Measurements from ENCODE around the gene NFIA. TPM values are rescaled to one million over a fixed set of nuclear protein-coding genes. Genes with fewer than 3 reads are reported as not detected.

NFIA gene
- total and polyA plus RNA-seq, 10 of the 15 experiments (the other 5 are each of a cell fraction or from before 2014, with no cell fraction given), result 0.10 to 0.16 TPM; not detected in 8

DNA sequence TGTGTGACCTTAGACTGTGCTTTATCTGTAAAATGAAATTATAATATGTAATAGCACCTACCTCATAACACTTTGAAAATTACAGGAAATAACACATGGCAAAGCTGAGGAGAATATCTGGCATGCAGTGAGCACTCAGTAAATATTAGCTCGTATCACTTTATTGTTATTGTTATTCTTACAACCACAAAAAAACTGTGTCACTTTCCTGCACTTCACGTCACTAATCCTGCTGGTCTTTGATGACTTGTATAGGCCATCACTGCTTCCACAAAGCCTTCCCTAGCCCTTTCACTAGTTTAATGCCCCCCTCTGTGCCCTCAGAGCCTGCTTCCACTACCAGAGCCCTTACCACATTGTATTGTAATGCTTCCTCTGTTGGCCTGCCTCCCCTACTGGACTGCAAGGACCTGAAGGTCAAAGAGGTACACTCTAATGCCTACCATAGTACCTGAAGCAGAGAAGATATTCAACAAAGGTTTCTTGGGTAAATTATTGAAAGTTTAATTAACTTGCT lies 231.6 kb downstream of the NFIA start:
- ATAC-seq (no peak), DNase-seq (ENCODE audit: low read depth, low spot score) (no peak), FAIRE-seq (no peak)
- Histone ChIP-seq H3K4me1 (ENCODE audit: control insufficient read depth, insufficient read depth, low read length) (no peaks in the 10 kb centered on the region; the same call in 1 of the 2 replicates), H3K27ac (ENCODE audit: control insufficient read depth, insufficient read depth) (no peak overlapping the region), H3K4me2 (ENCODE audit: control insufficient read depth, insufficient read depth) (no peak overlapping the region), H3K79me2 (ENCODE audit: control insufficient read depth, insufficient read depth, low read length) (no peaks in the 10 kb centered on the region), H2AFZ (ENCODE audit: control insufficient read depth, low read depth, low read length) (no peak overlapping the region), H3K27me3 (replicated peaks in 1 of 2; ENCODE audit: control insufficient read depth in 2 of 2, insufficient read depth in 2 of 2, low read length in 1 of 2) (no peaks in the 10 kb centered on the region; a peak in 1 of 4 replicates), H3K9ac (ENCODE audit: control insufficient read depth, insufficient read depth, low read length) (no peak overlapping the region), H4K20me1 (ENCODE audit: control insufficient read depth, insufficient read depth) (no peaks in the 10 kb centered on the region), H3K4me3 (no peak overlapping the region), H3K9me3 (replicated peaks; ENCODE audit: control insufficient read depth, insufficient read depth, low read length) (no peaks in the 10 kb centered on the region), H3K36me3 (ENCODE audit: control insufficient read depth in 2 of 2, insufficient read depth in 2 of 2, low read length in 1 of 2) (no peaks in the 10 kb centered on the region)
- in situ Hi-C loops (cut with MboI), result no loop called here
- ChIA-PET CTCF (no interaction called here), POLR2A (no interaction called here), SMC1A (ENCODE audit: uncharacterized antibody, unreplicated experiment) (no interaction called here), RAD21 (ENCODE audit: unreplicated experiment) (no interaction called here)
- 81% methylated on average over 2 of the region's 2 CpGs for WGBS (ENCODE audit: insufficient coverage, insufficient replicate concordance, low lambda C conversion rate, missing lambda C conversion rate)
- BruUV-seq (replicated peaks), result no TSS peak
- intact Hi-C loops (cut with micrococcal nuclease; ENCODE audit: unreplicated experiment), result no loop called here
- TF ChIP-seq CBX5 (IDR thresholded peaks at IDR 0.05; ENCODE audit: low read depth), result no peak
- TF ChIP-seq, protein P1, sequence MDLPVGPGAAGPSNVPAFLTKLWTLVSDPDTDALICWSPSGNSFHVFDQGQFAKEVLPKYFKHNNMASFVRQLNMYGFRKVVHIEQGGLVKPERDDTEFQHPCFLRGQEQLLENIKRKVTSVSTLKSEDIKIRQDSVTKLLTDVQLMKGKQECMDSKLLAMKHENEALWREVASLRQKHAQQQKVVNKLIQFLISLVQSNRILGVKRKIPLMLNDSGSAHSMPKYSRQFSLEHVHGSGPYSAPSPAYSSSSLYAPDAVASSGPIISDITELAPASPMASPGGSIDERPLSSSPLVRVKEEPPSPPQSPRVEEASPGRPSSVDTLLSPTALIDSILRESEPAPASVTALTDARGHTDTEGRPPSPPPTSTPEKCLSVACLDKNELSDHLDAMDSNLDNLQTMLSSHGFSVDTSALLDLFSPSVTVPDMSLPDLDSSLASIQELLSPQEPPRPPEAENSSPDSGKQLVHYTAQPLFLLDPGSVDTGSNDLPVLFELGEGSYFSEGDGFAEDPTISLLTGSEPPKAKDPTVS (IDR thresholded peaks at IDR 0.05; ENCODE audit: low read depth, low read length), result no peak
- TF ChIP-seq ZNF592 (IDR thresholded peaks at IDR 0.05), result no peak
- no peak for TF ChIP-seq POU2F2 (IDR thresholded peaks at IDR 0.05; ENCODE audit: borderline replicate concordance, low read depth, low read length)
- TF ChIP-seq YBX1 (IDR thresholded peaks at IDR 0.05), result no peak
- no peak for TF ChIP-seq STAT3 (IDR thresholded peaks at IDR 0.05; ENCODE audit: low read depth, low read length)
- TF ChIP-seq TAF1 (IDR thresholded peaks at IDR 0.05; ENCODE audit: borderline replicate concordance, low read depth, low read length), result no peak
- TF ChIP-seq KAT2A (conservative IDR thresholded peaks at IDR 0.05; ENCODE audit: control insufficient read depth, low read depth, low read length), result no peak
- no peak for TF ChIP-seq ZNF622 (IDR thresholded peaks at IDR 0.05)
- TF ChIP-seq SP1 (IDR thresholded peaks at IDR 0.05; ENCODE audit: low read depth, low read length), result no peak
- TF ChIP-seq CBX3 (IDR thresholded peaks at IDR 0.05; ENCODE audit: borderline replicate concordance, low read depth), result no peak
- TF ChIP-seq SIN3A (IDR thresholded peaks at IDR 0.05; ENCODE audit: low read depth, low read length), result no peak
- TF ChIP-seq, protein P2, sequence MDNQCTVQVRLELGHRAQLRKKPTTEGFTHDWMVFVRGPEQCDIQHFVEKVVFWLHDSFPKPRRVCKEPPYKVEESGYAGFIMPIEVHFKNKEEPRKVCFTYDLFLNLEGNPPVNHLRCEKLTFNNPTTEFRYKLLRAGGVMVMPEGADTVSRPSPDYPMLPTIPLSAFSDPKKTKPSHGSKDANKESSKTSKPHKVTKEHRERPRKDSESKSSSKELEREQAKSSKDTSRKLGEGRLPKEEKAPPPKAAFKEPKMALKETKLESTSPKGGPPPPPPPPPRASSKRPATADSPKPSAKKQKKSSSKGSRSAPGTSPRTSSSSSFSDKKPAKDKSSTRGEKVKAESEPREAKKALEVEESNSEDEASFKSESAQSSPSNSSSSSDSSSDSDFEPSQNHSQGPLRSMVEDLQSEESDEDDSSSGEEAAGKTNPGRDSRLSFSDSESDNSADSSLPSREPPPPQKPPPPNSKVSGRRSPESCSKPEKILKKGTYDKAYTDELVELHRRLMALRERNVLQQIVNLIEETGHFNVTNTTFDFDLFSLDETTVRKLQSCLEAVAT (IDR thresholded peaks at IDR 0.05), result no peak
- TF ChIP-seq, protein P3, sequence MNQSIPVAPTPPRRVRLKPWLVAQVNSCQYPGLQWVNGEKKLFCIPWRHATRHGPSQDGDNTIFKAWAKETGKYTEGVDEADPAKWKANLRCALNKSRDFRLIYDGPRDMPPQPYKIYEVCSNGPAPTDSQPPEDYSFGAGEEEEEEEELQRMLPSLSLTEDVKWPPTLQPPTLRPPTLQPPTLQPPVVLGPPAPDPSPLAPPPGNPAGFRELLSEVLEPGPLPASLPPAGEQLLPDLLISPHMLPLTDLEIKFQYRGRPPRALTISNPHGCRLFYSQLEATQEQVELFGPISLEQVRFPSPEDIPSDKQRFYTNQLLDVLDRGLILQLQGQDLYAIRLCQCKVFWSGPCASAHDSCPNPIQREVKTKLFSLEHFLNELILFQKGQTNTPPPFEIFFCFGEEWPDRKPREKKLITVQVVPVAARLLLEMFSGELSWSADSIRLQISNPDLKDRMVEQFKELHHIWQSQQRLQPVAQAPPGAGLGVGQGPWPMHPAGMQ (IDR thresholded peaks at IDR 0.05; ENCODE audit: borderline replicate concordance), result no peak

Measured in GM12878 (cell line).